ENCODE measurements around the gene SGSM2.

Gene SGSM2

GRCh38 chr17:2354311-2354710 lies 17.0 kb downstream of the SGSM2 start:
- Mint-ChIP-seq H3K4me1 (ENCODE audit: low read depth) (peaks cover 20% of the 10 kb centered on the region), H3K27me3 (no peaks in the 10 kb centered on the region), H3K36me3 (peaks cover 2% of the 10 kb centered on the region), H3K4me3 (no peak overlapping the region), H3K27ac (peak overlapping the region; percentile 51), H3K9me3 (ENCODE audit: low read depth) (no peaks in the 10 kb centered on the region)

GRCh38 chr17:2357237-2357636 lies 19.9 kb downstream of the SGSM2 start:
- H3K4me1 Mint-ChIP-seq (ENCODE audit: low read depth), result peaks cover 18% of the 10 kb centered on the region
- H3K4me3 Mint-ChIP-seq, result no peak overlapping the region
- no peaks in the 10 kb centered on the region for H3K27me3 Mint-ChIP-seq
- no peaks in the 10 kb centered on the region for H3K9me3 Mint-ChIP-seq (ENCODE audit: low read depth)
- H3K36me3 Mint-ChIP-seq, result peaks cover 2% of the 10 kb centered on the region
- H3K27ac Mint-ChIP-seq, result no peak overlapping the region

- peaks cover 2% of the 10 kb centered on the region for H3K36me3 Mint-ChIP-seq
- H3K27ac Mint-ChIP-seq, result no peak overlapping the region
- no peaks in the 10 kb centered on the region for H3K27me3 Mint-ChIP-seq
- no peaks in the 10 kb centered on the region for H3K9me3 Mint-ChIP-seq (ENCODE audit: low read depth)
- H3K4me3 Mint-ChIP-seq, result no peak overlapping the region
- peaks cover 17% of the 10 kb centered on the region for H3K4me1 Mint-ChIP-seq (ENCODE audit: low read depth)
These were observed 20.7 kb downstream of the SGSM2 start for GRCh38 chr17:2357931-2358434.

GRCh38 chr17:2361010-2361760 lies 23.9 kb downstream of the SGSM2 start:
- no peaks in the 10 kb centered on the region for H3K9me3 Mint-ChIP-seq (ENCODE audit: low read depth)
- no peaks in the 10 kb centered on the region for H3K4me1 Mint-ChIP-seq (ENCODE audit: low read depth)
- no peak overlapping the region for H3K27ac Mint-ChIP-seq
- no peak overlapping the region for H3K4me3 Mint-ChIP-seq
- H3K36me3 Mint-ChIP-seq, result peaks cover 2% of the 10 kb centered on the region
- H3K27me3 Mint-ChIP-seq, result no peaks in the 10 kb centered on the region

- Mint-ChIP-seq H3K4me3 (no peak overlapping the region), H3K4me1 (ENCODE audit: low read depth) (no peaks in the 10 kb centered on the region), H3K9me3 (ENCODE audit: low read depth) (no peaks in the 10 kb centered on the region), H3K36me3 (peaks cover 2% of the 10 kb centered on the region), H3K27me3 (no peaks in the 10 kb centered on the region), H3K27ac (no peak overlapping the region)
These were observed 24.7 kb downstream of the SGSM2 start for GRCh38 chr17:2362016-2362415.

- Mint-ChIP-seq H3K9me3 (ENCODE audit: low read depth) (no peaks in the 10 kb centered on the region), H3K4me3 (no peak overlapping the region), H3K36me3 (peaks cover 2% of the 10 kb centered on the region), H3K4me1 (ENCODE audit: low read depth) (no peaks in the 10 kb centered on the region), H3K27ac (no peak overlapping the region), H3K27me3 (no peaks in the 10 kb centered on the region)
These were observed 25.1 kb downstream of the SGSM2 start for GRCh38 chr17:2362416-2362815.

GRCh38 chr17:2362881-2363280 lies 25.6 kb downstream of the SGSM2 start:
- H3K4me1 Mint-ChIP-seq (ENCODE audit: low read depth), result no peaks in the 10 kb centered on the region
- no peaks in the 10 kb centered on the region for H3K36me3 Mint-ChIP-seq
- H3K27ac Mint-ChIP-seq, result no peak overlapping the region
- H3K9me3 Mint-ChIP-seq (ENCODE audit: low read depth), result no peaks in the 10 kb centered on the region
- H3K4me3 Mint-ChIP-seq, result no peak overlapping the region
- no peaks in the 10 kb centered on the region for H3K27me3 Mint-ChIP-seq

- no peaks in the 10 kb centered on the region for H3K27me3 Mint-ChIP-seq
- H3K27ac Mint-ChIP-seq, result no peak overlapping the region
- no peak overlapping the region for H3K4me3 Mint-ChIP-seq
- no peaks in the 10 kb centered on the region for H3K4me1 Mint-ChIP-seq (ENCODE audit: low read depth)
- no peaks in the 10 kb centered on the region for H3K9me3 Mint-ChIP-seq (ENCODE audit: low read depth)
- H3K36me3 Mint-ChIP-seq, result no peaks in the 10 kb centered on the region
These were observed 26.0 kb downstream of the SGSM2 start for GRCh38 chr17:2363318-2363717.

- H3K4me1 Mint-ChIP-seq (ENCODE audit: low read depth), result no peaks in the 10 kb centered on the region
- no peak overlapping the region for H3K4me3 Mint-ChIP-seq
- no peak overlapping the region for H3K27ac Mint-ChIP-seq
- H3K27me3 Mint-ChIP-seq, result no peaks in the 10 kb centered on the region
- H3K36me3 Mint-ChIP-seq, result no peaks in the 10 kb centered on the region
- no peaks in the 10 kb centered on the region for H3K9me3 Mint-ChIP-seq (ENCODE audit: low read depth)
These were observed 26.8 kb downstream of the SGSM2 start for GRCh38 chr17:2363851-2364762.

GRCh38 chr17:2364763-2365116 lies 27.4 kb downstream of the SGSM2 start:
- no peaks in the 10 kb centered on the region for H3K27me3 Mint-ChIP-seq
- H3K27ac Mint-ChIP-seq, result no peak overlapping the region
- H3K4me3 Mint-ChIP-seq, result no peak overlapping the region
- H3K9me3 Mint-ChIP-seq (ENCODE audit: low read depth), result no peaks in the 10 kb centered on the region
- H3K36me3 Mint-ChIP-seq, result no peaks in the 10 kb centered on the region
- H3K4me1 Mint-ChIP-seq (ENCODE audit: low read depth), result no peaks in the 10 kb centered on the region

- H3K9me3 Mint-ChIP-seq (ENCODE audit: low read depth), result no peaks in the 10 kb centered on the region
- H3K4me1 Mint-ChIP-seq (ENCODE audit: low read depth), result no peaks in the 10 kb centered on the region
- no peaks in the 10 kb centered on the region for H3K36me3 Mint-ChIP-seq
- no peaks in the 10 kb centered on the region for H3K27me3 Mint-ChIP-seq
- no peak overlapping the region for H3K27ac Mint-ChIP-seq
- H3K4me3 Mint-ChIP-seq, result no peak overlapping the region
These were observed 27.8 kb downstream of the SGSM2 start for GRCh38 chr17:2365132-2365531.

GRCh38 chr17:2366747-2367494 lies 29.6 kb downstream of the SGSM2 start:
- H3K27me3 Mint-ChIP-seq, result no peaks in the 10 kb centered on the region
- no peaks in the 10 kb centered on the region for H3K9me3 Mint-ChIP-seq (ENCODE audit: low read depth)
- no peak overlapping the region for H3K27ac Mint-ChIP-seq
- H3K4me3 Mint-ChIP-seq, result no peak overlapping the region
- no peaks in the 10 kb centered on the region for H3K4me1 Mint-ChIP-seq (ENCODE audit: low read depth)
- no peaks in the 10 kb centered on the region for H3K36me3 Mint-ChIP-seq

- H3K27me3 Mint-ChIP-seq, result no peaks in the 10 kb centered on the region
- H3K9me3 Mint-ChIP-seq (ENCODE audit: low read depth), result no peaks in the 10 kb centered on the region
- no peaks in the 10 kb centered on the region for H3K4me1 Mint-ChIP-seq (ENCODE audit: low read depth)
- no peaks in the 10 kb centered on the region for H3K36me3 Mint-ChIP-seq
- no peak overlapping the region for H3K4me3 Mint-ChIP-seq
- H3K27ac Mint-ChIP-seq, result no peak overlapping the region
These were observed 31.1 kb downstream of the SGSM2 start for GRCh38 chr17:2368359-2368758.

GRCh38 chr17:2369039-2369438 lies 31.7 kb downstream of the SGSM2 start:
- H3K4me1 Mint-ChIP-seq (ENCODE audit: low read depth), result no peaks in the 10 kb centered on the region
- no peaks in the 10 kb centered on the region for H3K9me3 Mint-ChIP-seq (ENCODE audit: low read depth)
- H3K27me3 Mint-ChIP-seq, result no peaks in the 10 kb centered on the region
- H3K4me3 Mint-ChIP-seq, result no peak overlapping the region
- no peak overlapping the region for H3K27ac Mint-ChIP-seq
- no peaks in the 10 kb centered on the region for H3K36me3 Mint-ChIP-seq

All from activated naive CD8-positive, alpha-beta T cell (primary cell).